Stimulated activated CD4-positive, alpha-beta T cell treated with anti-CD3 and anti-CD28 coated beads, Interleukin-15, amount 100 ng/mL, for 1 hour (primary cell): ENCODE data around the gene GNG2.

ENCODE experiments used
- DNase-seq, 2 donors: peaks; one replicate each; pipeline ENCODE4 v3.0.0-alpha.2; 2020; ENCODE audit warnings: low read depth in 1 of 2, low spot score in 1 of 2

Gene GNG2

GRCh38 chr14:51889851-51890250 lies 29.4 kb downstream of the GNG2 start:
- DNase-seq: no peak

GRCh38 chr14:51894250-51894649 lies 33.8 kb downstream of the GNG2 start:
- DNase-seq: no peak

GRCh38 chr14:51895375-51895774 lies 35.0 kb downstream of the GNG2 start:
- DNase-seq: no peak

GRCh38 chr14:51897791-51898355 lies 37.5 kb downstream of the GNG2 start:
- DNase-seq: no peak

GRCh38 chr14:51901475-51902024 lies 41.1 kb downstream of the GNG2 start:
- no peak for DNase-seq

- peak; percentile 17 to 20 for DNase-seq
Measured at GRCh38 chr14:51905656-51906121, 45.3 kb downstream of the GNG2 start.

GRCh38 chr14:51908086-51908485 lies 47.7 kb downstream of the GNG2 start:
- DNase-seq: no peak

GRCh38 chr14:51912112-51912786 lies 51.8 kb downstream of the GNG2 start:
- DNase-seq: no peak

- DNase-seq: no peak
Measured at GRCh38 chr14:51914310-51914709, 53.9 kb downstream of the GNG2 start.

GRCh38 chr14:51917193-51917592 lies 56.8 kb downstream of the GNG2 start:
- DNase-seq: no peak

GRCh38 chr14:51921026-51921425 lies 60.6 kb downstream of the GNG2 start:
- no peak for DNase-seq

GRCh38 chr14:51922624-51923023 lies 62.2 kb downstream of the GNG2 start:
- DNase-seq: no peak

- DNase-seq: no peak
Measured at GRCh38 chr14:51924600-51924999, 64.2 kb downstream of the GNG2 start.

GRCh38 chr14:51925980-51926379 lies 65.6 kb downstream of the GNG2 start:
- DNase-seq: no peak

GRCh38 chr14:51926449-51926848 lies 66.0 kb downstream of the GNG2 start:
- DNase-seq: no peak

GRCh38 chr14:51928568-51928967 lies 68.2 kb downstream of the GNG2 start:
- no peak for DNase-seq

- DNase-seq: no peak
Measured at GRCh38 chr14:51929166-51929565, 68.8 kb downstream of the GNG2 start.

GRCh38 chr14:51929910-51930682 lies 69.7 kb downstream of the GNG2 start:
- DNase-seq: no peak

- DNase-seq: no peak
Measured at GRCh38 chr14:51931308-51931707, 70.9 kb downstream of the GNG2 start.

- DNase-seq: no peak
Measured at GRCh38 chr14:51933191-51933590, 72.8 kb downstream of the GNG2 start.

- no peak for DNase-seq
Measured at GRCh38 chr14:51938137-51938536, 77.7 kb downstream of the GNG2 start.

GRCh38 chr14:51938821-51939220 lies 78.4 kb downstream of the GNG2 start:
- no peak for DNase-seq
